ENCODE measurements around the gene SYNPR.

Gene SYNPR

DNA sequence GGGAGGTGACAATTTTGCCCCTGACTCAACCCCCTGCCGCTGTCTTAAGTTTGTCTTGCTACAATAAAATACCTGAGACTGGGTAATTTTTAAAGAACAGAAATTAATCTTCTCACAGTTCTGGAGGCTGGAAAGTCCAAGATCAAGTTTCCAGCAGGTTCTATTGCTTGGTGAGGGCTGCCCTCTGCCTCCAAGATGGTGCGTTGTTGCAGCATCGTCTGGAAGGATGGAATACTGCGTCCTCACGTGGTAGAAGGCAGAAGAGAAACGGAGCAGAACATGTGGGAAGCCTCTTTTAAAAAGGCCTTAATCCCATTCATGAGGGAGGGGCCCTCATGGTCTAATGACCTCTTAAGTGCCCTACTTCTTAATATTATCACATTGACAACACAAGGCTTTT lies 287.1 kb downstream of the SYNPR start:
- TF ChIP-seq ZNF565 (CRISPR knock-in tag; conservative IDR thresholded peaks at IDR 0.05; ENCODE audit: low read depth) (no peak), ZC3H10 (CRISPR knock-in tag; IDR thresholded peaks at IDR 0.05) (no peak), RARB (CRISPR knock-in tag; IDR thresholded peaks at IDR 0.05) (no peak), ZFP3 (CRISPR knock-in tag; IDR thresholded peaks at IDR 0.05) (no peak), ARNTL (CRISPR knock-in tag; IDR thresholded peaks at IDR 0.05; ENCODE audit: borderline replicate concordance, low read depth) (no peak), TOX (CRISPR knock-in tag; IDR thresholded peaks at IDR 0.05; ENCODE audit: borderline replicate concordance) (no peak)
- TF ChIP-seq, protein P1, sequence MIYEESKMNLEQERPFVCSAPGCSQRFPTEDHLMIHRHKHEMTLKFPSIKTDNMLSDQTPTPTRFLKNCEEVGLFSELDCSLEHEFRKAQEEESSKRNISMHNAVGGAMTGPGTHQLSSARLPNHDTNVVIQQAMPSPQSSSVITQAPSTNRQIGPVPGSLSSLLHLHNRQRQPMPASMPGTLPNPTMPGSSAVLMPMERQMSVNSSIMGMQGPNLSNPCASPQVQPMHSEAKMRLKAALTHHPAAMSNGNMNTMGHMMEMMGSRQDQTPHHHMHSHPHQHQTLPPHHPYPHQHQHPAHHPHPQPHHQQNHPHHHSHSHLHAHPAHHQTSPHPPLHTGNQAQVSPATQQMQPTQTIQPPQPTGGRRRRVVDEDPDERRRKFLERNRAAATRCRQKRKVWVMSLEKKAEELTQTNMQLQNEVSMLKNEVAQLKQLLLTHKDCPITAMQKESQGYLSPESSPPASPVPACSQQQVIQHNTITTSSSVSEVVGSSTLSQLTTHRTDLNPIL (CRISPR knock-in tag; IDR thresholded peaks at IDR 0.05; ENCODE audit: low read depth), result no peak
- ATAC-seq, result 0 out of 3 replicates have a peak, but pooled peaks have one; percentile 30

DNA sequence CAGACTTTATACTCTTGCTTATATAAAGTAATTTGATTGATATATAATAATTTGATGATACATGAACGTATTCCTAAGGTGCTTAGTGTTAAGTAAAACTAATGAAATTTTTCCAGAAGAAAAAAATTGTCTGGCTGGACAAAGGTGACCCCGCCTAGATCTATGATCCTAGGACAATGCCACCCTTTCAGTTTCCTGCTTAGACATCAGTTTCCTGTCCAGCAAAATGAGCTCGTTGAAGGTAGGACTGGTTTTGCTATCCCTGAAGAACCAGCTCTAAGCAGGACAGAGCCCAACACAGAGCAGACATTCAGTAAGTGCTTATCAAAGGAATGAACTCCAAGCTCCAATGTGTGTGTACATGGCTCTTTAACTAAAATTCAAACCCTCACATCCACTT lies 293.6 kb downstream of the SYNPR start:
- no peak for TF ChIP-seq PPARA (CRISPR knock-in tag; IDR thresholded peaks at IDR 0.05; ENCODE audit: borderline replicate concordance)
- no peak for TF ChIP-seq CSDC2 (CRISPR knock-in tag; IDR thresholded peaks at IDR 0.05)
- TF ChIP-seq ISL1 (CRISPR knock-in tag; IDR thresholded peaks at IDR 0.05), result no peak
- no peak for TF ChIP-seq ESRRG (CRISPR knock-in tag; IDR thresholded peaks at IDR 0.05)
- TF ChIP-seq ARNTL (CRISPR knock-in tag; IDR thresholded peaks at IDR 0.05; ENCODE audit: borderline replicate concordance, low read depth), result no peak
- no peak for TF ChIP-seq RARB (CRISPR knock-in tag; IDR thresholded peaks at IDR 0.05)
- TF ChIP-seq TOX (CRISPR knock-in tag; IDR thresholded peaks at IDR 0.05; ENCODE audit: borderline replicate concordance), result no peak
- TF ChIP-seq ZNF70 (CRISPR knock-in tag; IDR thresholded peaks at IDR 0.05), result no peak
- no peak for TF ChIP-seq SNAI2 (CRISPR knock-in tag; IDR thresholded peaks at IDR 0.05)
- no peak for ATAC-seq

DNA sequence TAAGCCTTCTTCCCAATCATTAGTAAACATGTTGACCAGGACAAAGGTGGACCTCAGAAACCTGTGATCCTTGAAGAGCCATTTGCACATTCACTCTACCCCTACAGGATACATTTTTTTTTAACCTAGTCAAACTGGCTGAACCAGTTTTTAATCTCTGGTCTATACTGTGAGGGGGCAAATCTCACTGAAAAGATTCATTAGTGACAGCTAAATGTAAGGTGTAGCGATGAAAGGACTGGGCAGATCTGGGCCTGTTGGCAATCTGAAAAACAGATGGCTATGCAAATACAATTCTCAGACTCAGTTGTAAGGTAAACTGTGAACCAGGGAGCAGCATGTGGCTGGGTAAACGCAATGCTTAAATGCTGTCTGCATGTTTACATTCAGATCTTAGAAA lies 298.7 kb downstream of the SYNPR start:
- ATAC-seq, result no peak
- TF ChIP-seq, protein P2, sequence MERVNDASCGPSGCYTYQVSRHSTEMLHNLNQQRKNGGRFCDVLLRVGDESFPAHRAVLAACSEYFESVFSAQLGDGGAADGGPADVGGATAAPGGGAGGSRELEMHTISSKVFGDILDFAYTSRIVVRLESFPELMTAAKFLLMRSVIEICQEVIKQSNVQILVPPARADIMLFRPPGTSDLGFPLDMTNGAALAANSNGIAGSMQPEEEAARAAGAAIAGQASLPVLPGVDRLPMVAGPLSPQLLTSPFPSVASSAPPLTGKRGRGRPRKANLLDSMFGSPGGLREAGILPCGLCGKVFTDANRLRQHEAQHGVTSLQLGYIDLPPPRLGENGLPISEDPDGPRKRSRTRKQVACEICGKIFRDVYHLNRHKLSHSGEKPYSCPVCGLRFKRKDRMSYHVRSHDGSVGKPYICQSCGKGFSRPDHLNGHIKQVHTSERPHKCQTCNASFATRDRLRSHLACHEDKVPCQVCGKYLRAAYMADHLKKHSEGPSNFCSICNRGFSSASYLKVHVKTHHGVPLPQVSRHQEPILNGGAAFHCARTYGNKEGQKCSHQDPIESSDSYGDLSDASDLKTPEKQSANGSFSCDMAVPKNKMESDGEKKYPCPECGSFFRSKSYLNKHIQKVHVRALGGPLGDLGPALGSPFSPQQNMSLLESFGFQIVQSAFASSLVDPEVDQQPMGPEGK (CRISPR knock-in tag; IDR thresholded peaks at IDR 0.05; ENCODE audit: borderline replicate concordance), result no peak
- TF ChIP-seq ZNF70 (CRISPR knock-in tag; IDR thresholded peaks at IDR 0.05) (no peak), TCF4 (CRISPR knock-in tag; IDR thresholded peaks at IDR 0.05; ENCODE audit: borderline replicate concordance) (no peak), CSDC2 (CRISPR knock-in tag; IDR thresholded peaks at IDR 0.05) (no peak), SNAI2 (CRISPR knock-in tag; IDR thresholded peaks at IDR 0.05) (no peak), ZFP3 (CRISPR knock-in tag; IDR thresholded peaks at IDR 0.05) (no peak), PPARA (CRISPR knock-in tag; IDR thresholded peaks at IDR 0.05; ENCODE audit: borderline replicate concordance) (no peak), OSR1 (CRISPR knock-in tag; IDR thresholded peaks at IDR 0.05) (no peak), ARNTL (CRISPR knock-in tag; IDR thresholded peaks at IDR 0.05; ENCODE audit: borderline replicate concordance, low read depth) (no peak), ZNF8 (CRISPR knock-in tag; IDR thresholded peaks at IDR 0.05) (no peak), ZFP30 (CRISPR knock-in tag; IDR thresholded peaks at IDR 0.05) (no peak), GLIS3 (CRISPR knock-in tag; IDR thresholded peaks at IDR 0.05) (no peak), RARB (CRISPR knock-in tag; IDR thresholded peaks at IDR 0.05) (no peak), ESRRG (CRISPR knock-in tag; IDR thresholded peaks at IDR 0.05) (no peak), BACH2 (CRISPR knock-in tag; IDR thresholded peaks at IDR 0.05; ENCODE audit: borderline replicate concordance) (no peak)
- TF ChIP-seq, protein P3, sequence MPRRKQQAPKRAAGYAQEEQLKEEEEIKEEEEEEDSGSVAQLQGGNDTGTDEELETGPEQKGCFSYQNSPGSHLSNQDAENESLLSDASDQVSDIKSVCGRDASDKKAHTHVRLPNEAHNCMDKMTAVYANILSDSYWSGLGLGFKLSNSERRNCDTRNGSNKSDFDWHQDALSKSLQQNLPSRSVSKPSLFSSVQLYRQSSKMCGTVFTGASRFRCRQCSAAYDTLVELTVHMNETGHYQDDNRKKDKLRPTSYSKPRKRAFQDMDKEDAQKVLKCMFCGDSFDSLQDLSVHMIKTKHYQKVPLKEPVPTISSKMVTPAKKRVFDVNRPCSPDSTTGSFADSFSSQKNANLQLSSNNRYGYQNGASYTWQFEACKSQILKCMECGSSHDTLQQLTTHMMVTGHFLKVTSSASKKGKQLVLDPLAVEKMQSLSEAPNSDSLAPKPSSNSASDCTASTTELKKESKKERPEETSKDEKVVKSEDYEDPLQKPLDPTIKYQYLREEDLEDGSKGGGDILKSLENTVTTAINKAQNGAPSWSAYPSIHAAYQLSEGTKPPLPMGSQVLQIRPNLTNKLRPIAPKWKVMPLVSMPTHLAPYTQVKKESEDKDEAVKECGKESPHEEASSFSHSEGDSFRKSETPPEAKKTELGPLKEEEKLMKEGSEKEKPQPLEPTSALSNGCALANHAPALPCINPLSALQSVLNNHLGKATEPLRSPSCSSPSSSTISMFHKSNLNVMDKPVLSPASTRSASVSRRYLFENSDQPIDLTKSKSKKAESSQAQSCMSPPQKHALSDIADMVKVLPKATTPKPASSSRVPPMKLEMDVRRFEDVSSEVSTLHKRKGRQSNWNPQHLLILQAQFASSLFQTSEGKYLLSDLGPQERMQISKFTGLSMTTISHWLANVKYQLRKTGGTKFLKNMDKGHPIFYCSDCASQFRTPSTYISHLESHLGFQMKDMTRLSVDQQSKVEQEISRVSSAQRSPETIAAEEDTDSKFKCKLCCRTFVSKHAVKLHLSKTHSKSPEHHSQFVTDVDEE (CRISPR knock-in tag; IDR thresholded peaks at IDR 0.05), result no peak
- TF ChIP-seq, protein P4, sequence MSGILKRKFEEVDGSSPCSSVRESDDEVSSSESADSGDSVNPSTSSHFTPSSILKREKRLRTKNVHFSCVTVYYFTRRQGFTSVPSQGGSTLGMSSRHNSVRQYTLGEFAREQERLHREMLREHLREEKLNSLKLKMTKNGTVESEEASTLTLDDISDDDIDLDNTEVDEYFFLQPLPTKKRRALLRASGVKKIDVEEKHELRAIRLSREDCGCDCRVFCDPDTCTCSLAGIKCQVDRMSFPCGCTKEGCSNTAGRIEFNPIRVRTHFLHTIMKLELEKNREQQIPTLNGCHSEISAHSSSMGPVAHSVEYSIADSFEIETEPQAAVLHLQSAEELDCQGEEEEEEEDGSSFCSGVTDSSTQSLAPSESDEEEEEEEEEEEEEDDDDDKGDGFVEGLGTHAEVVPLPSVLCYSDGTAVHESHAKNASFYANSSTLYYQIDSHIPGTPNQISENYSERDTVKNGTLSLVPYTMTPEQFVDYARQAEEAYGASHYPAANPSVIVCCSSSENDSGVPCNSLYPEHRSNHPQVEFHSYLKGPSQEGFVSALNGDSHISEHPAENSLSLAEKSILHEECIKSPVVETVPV (CRISPR knock-in tag; IDR thresholded peaks at IDR 0.05), result no peak
- TF ChIP-seq, protein P1 (CRISPR knock-in tag; IDR thresholded peaks at IDR 0.05; ENCODE audit: low read depth), result no peak

Data from SK-N-SH treated with all-trans-retinoic acid at 6 μM for 48 hours (cell line).